Measurements from ENCODE around the gene CDK7. TPM values are rescaled to one million over a fixed set of nuclear protein-coding genes. Genes with fewer than 3 reads are reported as not detected.

The CDK7 gene
- 32.5 and 35.4 TPM in 2 replicates for total RNA-seq
- long read RNA-seq, transcript CDK7-201 (12 exons, 1,439 nt) = major isoform, 92 of 109 reads
- long read RNA-seq, partial matches to known transcripts = 2 of 109 reads
- long read RNA-seq, other reads (novel, unspliced or antisense) = 14 of 109 reads

- peak within 1 kb of the TSS; percentile 96 for H3K4me3 Mint-ChIP-seq (ENCODE audit: unreplicated experiment)
- no peak for TF ChIP-seq CTCF (IDR thresholded peaks at IDR 0.05)
- peak within 1 kb of the TSS; percentile 93 for H3K27ac Mint-ChIP-seq (ENCODE audit: unreplicated experiment)
- no peaks in the 10 kb centered on the region for H3K27me3 Mint-ChIP-seq (ENCODE audit: unreplicated experiment)
- DNase-seq (ENCODE audit: extremely low spot score, unreplicated experiment) = peak; percentile 96
- peaks cover 45% of the 10 kb centered on the region for H3K4me1 Mint-ChIP-seq (ENCODE audit: unreplicated experiment)
- no peaks in the 10 kb centered on the region for H3K9me3 Mint-ChIP-seq (ENCODE audit: unreplicated experiment)
- peaks cover 4% of the 10 kb centered on the region for H3K36me3 Mint-ChIP-seq (ENCODE audit: unreplicated experiment)
Observed at GRCh38 chr5:69234457-69235268, at the start of gene CDK7. CDK7 (plus strand) TSS chr5:69234886; CDS start chr5:69234976, 90 bp downstream.

GRCh38 chr5:69187342-69187741, 47.3 kb upstream of the CDK7 start:
- no peak for TF ChIP-seq CTCF (IDR thresholded peaks at IDR 0.05)
- Mint-ChIP-seq H3K27ac (ENCODE audit: unreplicated experiment) (peak overlapping the region; percentile 62), H3K4me1 (ENCODE audit: unreplicated experiment) (peaks cover 18% of the 10 kb centered on the region), H3K27me3 (ENCODE audit: unreplicated experiment) (no peaks in the 10 kb centered on the region), H3K4me3 (ENCODE audit: unreplicated experiment) (peak overlapping the region; percentile 14), H3K9me3 (ENCODE audit: unreplicated experiment) (no peaks in the 10 kb centered on the region), H3K36me3 (ENCODE audit: unreplicated experiment) (no peaks in the 10 kb centered on the region)
- DNase-seq (ENCODE audit: extremely low spot score, unreplicated experiment) = peak; percentile 10

- Mint-ChIP-seq H3K4me1 (ENCODE audit: unreplicated experiment) (peaks cover 18% of the 10 kb centered on the region), H3K36me3 (ENCODE audit: unreplicated experiment) (no peaks in the 10 kb centered on the region), H3K4me3 (ENCODE audit: unreplicated experiment) (peak overlapping the region; percentile 95), H3K27me3 (ENCODE audit: unreplicated experiment) (no peaks in the 10 kb centered on the region), H3K27ac (ENCODE audit: unreplicated experiment) (peak overlapping the region; percentile 100), H3K9me3 (ENCODE audit: unreplicated experiment) (no peaks in the 10 kb centered on the region)
- no peak for TF ChIP-seq CTCF (IDR thresholded peaks at IDR 0.05)
- DNase-seq (ENCODE audit: extremely low spot score, unreplicated experiment) = no peak
Observed at GRCh38 chr5:69188811-69189161, 45.9 kb upstream of the CDK7 start.

GRCh38 chr5:69189162-69190086, 45.3 kb upstream of the CDK7 start, which contains the start of gene CENPH:
CENPH (plus strand) TSS chr5:69189583; CDS start chr5:69189635, 52 bp downstream.
- H3K4me3 Mint-ChIP-seq (ENCODE audit: unreplicated experiment) = peak within 1 kb of the TSS; percentile 95
- H3K27ac Mint-ChIP-seq (ENCODE audit: unreplicated experiment) = peak within 1 kb of the TSS; percentile 100
- H3K27me3 Mint-ChIP-seq (ENCODE audit: unreplicated experiment) = no peaks in the 10 kb centered on the region
- no peak for TF ChIP-seq CTCF (IDR thresholded peaks at IDR 0.05)
- H3K9me3 Mint-ChIP-seq (ENCODE audit: unreplicated experiment) = no peaks in the 10 kb centered on the region
- H3K4me1 Mint-ChIP-seq (ENCODE audit: unreplicated experiment) = peaks cover 18% of the 10 kb centered on the region
- no peaks in the 10 kb centered on the region for H3K36me3 Mint-ChIP-seq (ENCODE audit: unreplicated experiment)
- peak; percentile 98 for DNase-seq (ENCODE audit: extremely low spot score, unreplicated experiment)

Data from osteocyte (in vitro differentiated cells).